ENCODE results near the gene KRTAP1-3. TPM values are rescaled to one million over a fixed set of nuclear protein-coding genes. Genes with fewer than 3 reads are reported as not detected.
"Not testable (repeated sequence)": the region's sequence is repeated elsewhere in the genome, so short reads cannot be mapped to it uniquely, and the experiment has no call there.

Gene KRTAP1-3, protein sequence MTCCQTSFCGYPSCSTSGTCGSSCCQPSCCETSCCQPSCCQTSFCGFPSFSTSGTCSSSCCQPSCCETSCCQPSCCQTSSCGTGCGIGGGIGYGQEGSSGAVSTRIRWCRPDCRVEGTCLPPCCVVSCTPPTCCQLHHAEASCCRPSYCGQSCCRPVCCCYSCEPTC
- not detected for total RNA-seq

- not testable (repeated sequence) for H3K27me3 ChIP-seq, H3K4me1 ChIP-seq, ATAC-seq, H3K36me3 ChIP-seq, H3K9me3 ChIP-seq, H3K4me3 ChIP-seq, H3K27ac ChIP-seq
- 88 to 90% methylated on average over 4 to 5 of the region's 10 CpGs for WGBS, 2 donors (ENCODE audit: low coverage in 1 of 2)
Measured at GRCh38 chr17:41034346-41034935, at the start of gene KRTAP1-3. Gene KRTAP1-3 (minus strand): TSS chr17:41034874. CDS start chr17:41034821, 53 bp downstream.

- not testable (repeated sequence) for H3K27ac ChIP-seq, H3K9me3 ChIP-seq, H3K36me3 ChIP-seq, H3K4me3 ChIP-seq, H3K27me3 ChIP-seq, H3K4me1 ChIP-seq, ATAC-seq
- 63% methylated on average over 2 of the region's 14 CpGs; no CpG with 5 or more reads in 1 of the 2 donors for WGBS, 2 donors (ENCODE audit: low coverage in 1 of 2)
Measured at GRCh38 chr17:41084100-41084856, 49.6 kb upstream of the KRTAP1-3 start, which contains the start of gene KRTAP4-7. Gene KRTAP4-7 (plus strand): TSS chr17:41084150. CDS start chr17:41084207, 57 bp downstream.

- H3K4me3 ChIP-seq, H3K9me3 ChIP-seq, H3K27me3 ChIP-seq, H3K27ac ChIP-seq, H3K4me1 ChIP-seq, H3K36me3 ChIP-seq, ATAC-seq: not testable (repeated sequence)
- WGBS, 2 donors (ENCODE audit: low coverage in 1 of 2): 44% methylated on average over 2 of the region's 2 CpGs; no CpG with 5 or more reads in 1 of the 2 donors
Measured at GRCh38 chr17:41083427-41083826, 48.8 kb upstream of the KRTAP1-3 start.

- no peaks in the 10 kb centered on the region for H3K9me3 ChIP-seq
- no peak for ATAC-seq
- H3K27ac ChIP-seq: no peak overlapping the region
- H3K36me3 ChIP-seq: no peaks in the 10 kb centered on the region
- 41 to 47% methylated on average over 4 of the region's 4 CpGs for WGBS, 2 donors (ENCODE audit: low coverage in 1 of 2)
- H3K4me3 ChIP-seq: no peak overlapping the region
- H3K4me1 ChIP-seq: no peaks in the 10 kb centered on the region
- no peaks in the 10 kb centered on the region for H3K27me3 ChIP-seq
- no peak for TF ChIP-seq CTCF (IDR thresholded peaks at IDR 0.05)
- TF ChIP-seq POLR2AphosphoS5 (IDR thresholded peaks at IDR 0.05): no peak
- no peak for TF ChIP-seq EP300 (IDR thresholded peaks at IDR 0.05)
- no peak for TF ChIP-seq POLR2A (IDR thresholded peaks at IDR 0.05)
Measured at GRCh38 chr17:41082626-41083025, 48.0 kb upstream of the KRTAP1-3 start.

- Histone ChIP-seq H3K4me1 (no peaks in the 10 kb centered on the region), H3K36me3 (no peaks in the 10 kb centered on the region), H3K4me3 (no peak overlapping the region), H3K27ac (no peak overlapping the region), H3K9me3 (no peaks in the 10 kb centered on the region), H3K27me3 (no peaks in the 10 kb centered on the region)
- no peak for ATAC-seq
- TF ChIP-seq POLR2AphosphoS5 (IDR thresholded peaks at IDR 0.05) (no peak), POLR2A (IDR thresholded peaks at IDR 0.05) (no peak), EP300 (IDR thresholded peaks at IDR 0.05) (no peak), CTCF (IDR thresholded peaks at IDR 0.05) (no peak)
Measured at GRCh38 chr17:41076788-41077187, 42.1 kb upstream of the KRTAP1-3 start.

GRCh38 chr17:41073676-41074075 is 39.0 kb upstream of the KRTAP1-3 start:
- Histone ChIP-seq H3K4me3 (no peak overlapping the region), H3K4me1 (no peaks in the 10 kb centered on the region), H3K9me3 (no peaks in the 10 kb centered on the region), H3K27me3 (no peaks in the 10 kb centered on the region), H3K27ac (no peak overlapping the region), H3K36me3 (no peaks in the 10 kb centered on the region)
- 84 to 86% methylated on average over 2 of the region's 2 CpGs for WGBS, 2 donors (ENCODE audit: low coverage in 1 of 2)
- ATAC-seq: no peak
- TF ChIP-seq POLR2A (IDR thresholded peaks at IDR 0.05): no peak
- no peak for TF ChIP-seq POLR2AphosphoS5 (IDR thresholded peaks at IDR 0.05)
- TF ChIP-seq EP300 (IDR thresholded peaks at IDR 0.05): no peak
- TF ChIP-seq CTCF (IDR thresholded peaks at IDR 0.05): no peak
